Ramos (cell line): ENCODE results near the gene UBE2G1.

Experiments used
- in situ Hi-C: fragments of 300-500 bp; cut with MboI; formaldehyde crosslinking; loops from one replicate; pipeline ENCODE4 v1.14.3; 2022; ENCODE audit warnings: low sequenced_read_pairs; ENCODE audit not compliant: unreplicated experiment

The UBE2G1 gene

DNA sequence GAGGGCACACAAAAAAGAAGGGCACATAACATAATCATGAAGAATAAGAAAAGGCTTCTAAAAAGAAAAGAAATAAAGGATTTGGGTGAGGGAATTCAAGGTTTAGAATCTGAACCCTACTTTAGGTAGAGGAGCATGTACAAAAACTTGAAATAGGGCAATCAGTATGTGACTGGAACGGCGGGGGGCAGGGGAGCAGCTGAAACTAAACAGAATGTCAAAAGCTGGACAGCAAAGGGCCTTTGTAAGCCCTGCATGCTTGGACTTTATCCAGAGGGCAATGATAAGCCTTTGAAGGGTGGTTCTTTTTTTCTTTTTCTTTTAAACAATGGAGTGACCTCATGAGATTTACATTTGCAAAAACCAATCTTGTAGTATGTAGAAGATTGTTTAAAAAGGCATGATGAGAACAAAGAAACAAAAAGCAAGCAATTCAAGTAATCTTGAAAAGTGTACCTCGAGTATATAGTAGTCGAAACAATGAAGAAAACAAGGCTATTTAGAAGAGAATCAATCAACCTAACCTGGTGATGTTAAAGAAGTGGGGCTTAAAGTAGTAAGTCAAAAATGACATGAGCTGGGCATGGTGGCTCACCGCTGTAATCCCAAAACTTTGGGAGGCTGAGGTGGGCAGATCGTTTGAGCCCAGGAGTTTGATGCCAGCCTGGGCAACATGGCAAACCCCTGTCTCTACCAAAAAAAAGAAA, 56.0 kb downstream of the UBE2G1 start:
- in situ Hi-C loops: no loop called here

DNA sequence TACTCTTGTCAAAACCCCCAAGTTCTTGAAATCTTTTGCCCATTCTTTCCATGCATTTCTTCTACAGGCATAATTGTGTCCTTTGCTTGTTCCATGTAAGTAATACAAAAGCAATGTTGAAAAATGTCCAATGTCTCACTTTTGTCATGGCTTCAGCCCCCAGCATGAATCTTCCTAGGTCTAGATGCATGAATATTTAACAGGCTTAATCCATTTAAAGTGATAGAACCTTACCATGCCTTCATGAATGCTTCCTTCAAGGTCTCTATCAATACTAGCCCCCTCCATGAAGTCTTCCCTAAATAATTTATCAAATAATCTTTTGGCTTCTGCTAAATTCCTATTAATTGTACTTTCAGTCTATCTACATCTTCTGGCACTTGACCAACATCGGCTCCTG, 56.6 kb downstream of the UBE2G1 start:
- in situ Hi-C loops: no loop called here

- in situ Hi-C loops: no loop called here
Observed at GRCh38 chr17:4307179-4307930, 59.1 kb downstream of the UBE2G1 start.

DNA sequence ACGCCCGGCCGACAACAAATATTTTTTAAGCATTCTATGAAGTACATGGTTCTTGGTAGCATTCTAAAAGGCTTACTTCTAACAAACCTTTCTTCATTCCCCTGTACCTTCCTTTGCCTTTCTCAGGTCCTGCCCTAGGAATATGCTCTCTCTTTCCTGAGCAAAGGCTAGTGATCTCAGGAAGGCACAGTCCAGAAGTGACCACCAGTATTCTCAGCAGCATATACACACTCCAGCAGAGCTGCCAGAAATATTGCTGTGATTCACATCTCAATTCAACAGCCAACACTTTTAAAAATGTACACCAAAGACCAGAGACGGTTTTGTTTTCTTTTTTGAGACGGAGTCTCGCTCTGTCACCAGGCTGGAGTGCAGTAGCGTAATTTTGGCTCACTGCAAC, 61.3 kb downstream of the UBE2G1 start:
- in situ Hi-C loops: no loop called here

DNA sequence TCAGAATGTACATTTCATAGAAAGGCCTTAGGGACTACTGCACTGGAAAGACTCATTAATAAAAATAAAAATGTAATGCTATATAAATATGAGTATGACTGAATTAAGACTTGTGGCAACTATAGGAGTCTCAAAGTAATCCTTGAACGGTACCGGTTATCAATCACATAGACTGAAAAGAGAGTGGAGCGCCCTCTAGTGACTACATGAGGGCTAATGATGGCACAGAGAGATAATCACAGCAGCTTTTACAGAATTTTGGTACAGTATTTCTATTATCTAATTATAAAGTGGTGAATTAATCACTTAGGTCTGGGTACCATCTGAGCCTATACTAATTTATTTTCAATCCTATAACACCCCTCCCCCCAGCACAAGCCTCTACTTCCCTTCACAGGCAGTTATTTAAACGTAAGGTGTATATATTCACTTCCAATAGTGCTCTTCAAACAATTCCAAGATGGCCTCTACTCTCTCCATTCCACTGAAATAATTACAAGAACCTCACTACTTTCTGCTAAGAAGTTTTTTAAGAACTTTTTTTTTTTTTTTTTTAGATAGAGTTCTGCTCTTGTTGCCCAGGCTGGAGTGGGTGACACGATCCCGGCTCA, 62.0 kb downstream of the UBE2G1 start:
- in situ Hi-C loops: no loop called here

DNA sequence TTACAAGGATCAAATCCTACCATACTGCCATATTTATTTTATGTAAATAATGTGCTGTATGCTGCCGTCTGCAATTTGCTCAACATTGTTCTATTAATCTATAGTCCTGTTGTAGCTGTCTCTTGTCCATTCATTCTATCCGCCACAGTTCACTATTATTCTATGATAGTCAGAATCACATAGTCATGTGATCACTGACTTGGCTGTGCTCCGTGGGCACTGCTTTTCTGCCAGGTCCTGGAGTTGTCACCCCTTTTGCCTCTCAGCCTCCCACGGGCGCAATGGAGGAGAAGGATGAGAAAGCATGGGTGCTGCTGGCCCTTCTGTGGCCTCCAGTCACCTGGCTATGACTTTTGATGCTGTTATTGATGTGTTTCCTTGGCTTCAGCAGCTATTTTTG, 65.4 kb downstream of the UBE2G1 start:
- in situ Hi-C loops: no loop called here

DNA sequence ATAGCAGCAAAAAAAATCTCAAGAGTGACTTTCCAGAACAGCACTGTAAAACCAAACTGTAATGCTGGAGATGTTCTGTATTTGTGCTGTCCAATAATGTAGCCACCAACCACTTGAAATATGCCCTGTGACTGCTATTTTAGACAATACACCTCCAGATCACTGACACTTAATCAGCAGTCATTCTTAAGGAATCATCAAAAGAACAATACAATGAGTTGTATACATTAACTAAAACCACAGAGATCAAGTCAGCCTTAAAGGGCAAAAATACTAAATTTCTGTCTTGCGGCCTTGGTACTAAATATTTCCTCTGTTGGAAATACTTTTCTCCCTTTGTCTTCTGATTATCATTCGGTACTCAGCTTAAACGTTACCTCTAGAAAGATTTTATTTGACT, 69.1 kb downstream of the UBE2G1 start:
- in situ Hi-C loops: no loop called here

- in situ Hi-C loops: no loop called here
Observed at GRCh38 chr17:4295686-4296085, 70.8 kb downstream of the UBE2G1 start.

DNA sequence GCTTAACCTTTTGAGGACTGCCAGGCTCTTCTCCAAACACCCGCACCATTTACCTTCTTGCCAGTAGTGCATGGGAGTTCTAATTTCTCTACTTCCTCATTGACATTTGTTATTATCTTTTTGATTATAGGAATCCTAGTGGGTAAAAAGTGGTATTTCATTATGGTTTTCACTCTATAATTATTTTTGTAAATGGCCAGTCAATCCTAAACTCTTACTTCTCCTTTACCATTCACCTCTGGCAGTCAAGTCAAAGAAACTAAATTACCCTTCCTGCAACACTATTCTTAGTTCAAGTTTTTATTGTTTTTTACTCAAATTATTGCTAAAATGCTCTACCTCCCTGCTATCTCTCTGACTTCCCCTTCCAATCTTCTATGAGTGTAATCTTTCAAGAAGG, 72.9 kb downstream of the UBE2G1 start:
- in situ Hi-C loops: no loop called here

DNA sequence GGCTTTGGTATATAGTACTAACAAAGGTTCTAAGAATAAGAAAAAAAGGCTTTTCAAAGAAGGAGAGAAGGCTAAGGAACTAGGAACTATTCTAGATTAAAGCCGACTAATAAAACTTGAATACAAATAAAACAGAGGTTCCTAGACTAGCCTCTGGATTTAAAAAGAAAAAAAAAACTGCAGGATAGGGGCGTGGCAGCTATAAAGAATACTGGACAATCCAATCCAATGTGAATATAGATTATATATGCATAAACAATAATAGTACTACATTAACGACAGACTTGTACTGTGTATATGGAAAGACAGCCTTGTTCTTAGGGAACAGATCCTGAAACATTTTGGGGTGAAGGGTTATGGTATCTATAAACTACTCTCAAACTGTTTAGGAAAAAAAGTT, 78.8 kb downstream of the UBE2G1 start:
- in situ Hi-C loops: no loop called here

GRCh38 chr17:4276514-4276913, 90.0 kb downstream of the UBE2G1 start:
- in situ Hi-C loops: no loop called here

GRCh38 chr17:4272972-4273368, 93.5 kb downstream of the UBE2G1 start:
- in situ Hi-C loops: no loop called here

DNA sequence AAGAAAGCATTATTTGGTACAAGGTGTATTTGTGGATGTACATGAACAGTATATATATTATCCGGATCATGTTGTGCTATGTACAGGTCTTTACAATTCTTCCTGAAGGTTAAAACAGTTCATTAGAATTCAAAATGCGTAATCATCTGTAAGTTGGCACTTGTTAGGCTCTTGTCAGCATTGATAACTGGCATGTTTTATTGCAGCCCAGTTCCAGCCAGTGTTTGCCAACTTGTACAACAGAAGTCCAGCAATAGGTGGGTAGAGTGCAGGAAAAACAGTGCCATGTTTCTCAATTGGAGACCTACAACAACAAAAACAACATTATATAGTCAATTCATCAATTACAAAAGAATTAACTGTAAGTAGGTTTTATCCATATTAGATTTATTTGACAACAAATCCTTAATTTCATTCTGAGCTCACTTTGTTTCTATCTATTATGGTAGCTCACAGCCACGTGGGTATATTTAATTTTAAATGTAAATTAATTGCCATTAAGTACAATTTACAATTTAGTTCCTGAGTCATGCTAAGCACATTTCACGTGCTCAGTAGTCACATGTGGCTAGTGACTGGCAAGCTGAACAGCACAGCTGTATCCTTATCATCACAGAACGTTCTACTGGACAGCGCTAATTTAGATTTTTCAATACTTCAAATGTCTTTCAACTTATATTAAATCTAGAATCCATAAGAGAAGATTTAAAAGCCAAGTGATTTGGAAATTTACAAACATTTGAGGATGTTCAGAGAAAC, 94.1 kb downstream of the UBE2G1 start:
- in situ Hi-C loops: no loop called here

GRCh38 chr17:4270736-4271135, 95.7 kb downstream of the UBE2G1 start:
- in situ Hi-C loops: no loop called here

- in situ Hi-C loops: no loop called here
Observed at GRCh38 chr17:4269915-4270314, 96.6 kb downstream of the UBE2G1 start.

DNA sequence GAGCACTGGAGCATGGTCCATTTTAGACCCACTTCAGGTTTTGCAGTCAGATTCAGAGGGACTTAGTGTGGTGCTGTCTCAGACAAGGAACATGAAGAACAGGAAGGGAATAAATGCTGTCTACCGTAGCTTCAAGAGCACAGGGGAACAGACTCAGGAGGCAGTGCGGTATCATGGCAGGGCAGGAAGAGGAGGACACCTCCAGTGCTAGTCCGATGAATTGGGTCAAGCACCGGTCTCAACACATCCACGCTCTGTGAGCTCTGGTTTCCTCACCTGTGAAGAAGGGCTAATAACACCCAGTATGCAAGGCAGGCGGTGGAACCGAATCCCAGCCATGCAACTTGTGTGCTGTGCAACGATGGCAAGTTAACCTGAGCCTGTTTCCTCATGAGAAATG, 99.1 kb downstream of the UBE2G1 start:
- in situ Hi-C loops: no loop called here

DNA sequence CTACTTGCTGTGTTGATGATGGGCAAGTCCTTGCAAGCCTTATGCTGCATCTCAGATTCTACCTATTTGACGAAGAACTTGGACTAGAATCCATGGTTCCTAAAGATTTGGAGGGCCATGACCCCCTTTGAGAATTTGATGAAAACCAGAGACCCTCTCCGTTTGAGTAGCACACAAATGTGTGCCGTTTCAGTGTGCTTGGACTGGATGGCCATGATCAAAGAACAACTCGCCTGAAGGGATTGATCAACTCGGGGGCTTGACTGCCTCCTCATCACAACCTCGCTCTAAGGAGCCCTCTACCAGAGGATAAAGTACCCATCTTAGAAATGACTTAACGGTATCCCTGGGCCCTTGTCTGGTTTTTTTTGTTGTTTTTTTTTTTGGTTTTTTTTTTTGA, 99.9 kb downstream of the UBE2G1 start:
- in situ Hi-C loops: no loop called here

DNA sequence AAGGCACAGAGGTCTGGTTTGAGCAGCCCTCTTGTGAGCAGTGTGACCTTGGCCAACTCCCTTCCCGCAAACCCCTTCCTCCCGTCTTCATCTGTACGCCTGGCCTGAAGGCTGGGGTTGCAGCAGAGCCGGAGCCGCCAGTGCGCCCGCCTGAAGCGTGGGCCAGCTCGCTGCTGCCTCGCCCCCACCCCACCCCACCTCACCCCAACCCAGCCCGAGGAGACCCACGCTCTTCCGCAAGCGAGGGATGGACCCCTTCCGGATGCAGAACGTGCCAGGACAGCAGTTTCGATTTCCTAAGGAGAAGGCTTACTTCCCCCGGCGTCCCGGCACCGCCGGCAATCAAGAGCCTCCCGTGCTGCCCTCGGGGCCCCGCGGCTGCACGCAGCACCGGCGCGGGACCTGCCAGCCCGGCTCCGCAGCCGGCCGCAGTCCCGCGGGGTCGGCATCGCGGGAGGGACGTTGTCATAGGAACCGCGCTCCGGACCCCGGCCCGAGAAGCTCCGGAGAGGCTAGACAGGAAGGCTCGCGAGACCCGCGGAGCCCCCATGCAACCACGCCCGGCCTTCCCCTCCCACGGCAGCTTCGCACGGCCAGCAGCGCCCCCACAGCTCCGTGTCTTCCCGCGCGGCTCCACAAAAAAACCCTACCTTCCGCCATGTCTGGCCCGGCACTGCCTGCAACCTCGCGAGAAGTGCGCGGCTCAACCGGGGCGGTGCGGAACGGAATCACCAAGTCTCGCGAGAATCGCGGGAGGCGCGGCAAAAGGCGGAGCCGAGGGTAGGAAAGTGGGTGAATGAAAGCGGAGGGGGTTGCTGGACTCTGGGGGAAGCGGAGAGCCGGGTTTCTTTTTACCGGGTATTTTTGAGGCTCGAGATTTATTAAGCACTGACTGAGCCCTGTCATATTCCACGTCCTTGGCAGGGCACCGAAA, 102.9 kb downstream of the UBE2G1 start, which contains the start of gene ANKFY1:
ANKFY1 (minus strand) TSS at position 698 of the 934 bp plus-strand sequence; CDS start at position 660, 38 bp downstream.
- in situ Hi-C loops: no loop called here

DNA sequence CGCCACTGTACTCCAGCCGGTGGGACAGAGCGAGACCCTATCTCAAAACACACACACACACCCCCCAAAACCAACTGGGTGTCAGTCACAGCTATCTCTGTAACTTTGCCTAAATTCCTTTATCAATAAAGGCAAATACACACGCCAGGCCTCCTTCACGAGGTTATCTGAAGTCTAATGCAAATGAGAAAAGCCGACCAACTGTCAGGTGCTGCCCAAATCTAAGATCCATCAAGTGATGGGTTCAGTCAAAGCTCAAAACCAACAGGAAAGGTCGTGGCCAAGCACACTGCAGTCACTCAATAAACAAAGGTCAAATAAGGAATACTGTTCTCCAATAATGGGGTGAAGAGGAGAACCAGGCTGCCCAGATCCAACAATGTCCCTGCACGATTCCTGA, 103.8 kb downstream of the UBE2G1 start:
- in situ Hi-C loops: no loop called here

GRCh38 chr17:4261452-4261851, 105.0 kb downstream of the UBE2G1 start:
- in situ Hi-C loops: no loop called here
